GM23338 (cell line): ENCODE data around the gene ANKRD44. TPM values are rescaled to one million over a fixed set of nuclear protein-coding genes. Genes with fewer than 3 reads are reported as not detected.

Experiments
- ATAC-seq: fragments of 200-7000 bp; cut with Tn5 transposase; 3 replicates; pipeline ENCODE4 v1.9.1; 2020
- DNase-seq: peaks from one replicate; pipeline ENCODE4 v3.0.0-alpha.2; 2015; ENCODE audit warnings: low spot score
- H2AFZ ChIP-seq: fragments of 200-600 bp; sonication (generic); 2 replicates; pipeline ENCODE4 v1.8.0; 2016; ENCODE audit warnings: antibody characterized with exemption, mild to moderate bottlenecking, moderate library complexity
- H3F3A ChIP-seq: fragments of 200-600 bp; sonication (generic); replicated peaks from 2 replicates; pipeline ENCODE4 v1.8.0; 2017; ENCODE audit warnings: antibody characterized with exemption, mixed run types, low read depth
- H3K27ac ChIP-seq: fragments of 200-600 bp; sonication (generic); 2 replicates; pipeline ENCODE4 v1.6.1; 2016; ENCODE audit warnings: low read depth
- H3K27me3 ChIP-seq: fragments of 200-600 bp; sonication (generic); 2 replicates; pipeline ENCODE4 v1.8.0; 2016; ENCODE audit warnings: mild to moderate bottlenecking, mixed run types, moderate library complexity; ENCODE audit not compliant: insufficient read depth
- H3K36me3 ChIP-seq: fragments of 200-600 bp; sonication (generic); 2 replicates; pipeline ENCODE4 v1.8.0; 2016; ENCODE audit warnings: mild to moderate bottlenecking; ENCODE audit not compliant: insufficient read depth
- H3K4me1 ChIP-seq: fragments of 200-600 bp; sonication (generic); 2 replicates; pipeline ENCODE4 v1.8.0; 2016; ENCODE audit warnings: mild to moderate bottlenecking, moderate library complexity; ENCODE audit not compliant: insufficient read depth
- H3K4me2 ChIP-seq: fragments of 200-600 bp; sonication (generic); 2 replicates; pipeline ENCODE4 v1.7.1; 2017; ENCODE audit warnings: mixed run types
- H3K4me3 ChIP-seq: fragments of 200-600 bp; sonication (generic); 2 replicates; pipeline ENCODE4 v1.6.1; 2016; ENCODE audit warnings: mixed run types
- H3K79me2 ChIP-seq: fragments of 200-600 bp; sonication (generic); replicated peaks from 2 replicates; pipeline ENCODE4 v1.8.0; 2017; ENCODE audit warnings: mild to moderate bottlenecking; ENCODE audit not compliant: insufficient read depth
- H3K9me2 ChIP-seq: fragments of 200-600 bp; sonication (generic); 2 replicates; pipeline ENCODE4 v1.8.0; 2017; ENCODE audit not compliant: insufficient read depth
- H4K20me1 ChIP-seq: fragments of 200-600 bp; sonication (generic); replicated peaks from 2 replicates; pipeline ENCODE4 v1.8.0; 2017; ENCODE audit warnings: mild to moderate bottlenecking; ENCODE audit not compliant: insufficient read depth
- H3K27ac Mint-ChIP-seq: 2 replicates; pipeline ENCODE4 v1.8.0; 2020; ENCODE audit warnings: inconsistent platforms, mild to moderate bottlenecking, moderate library complexity, mixed read lengths
- H3K27me3 Mint-ChIP-seq: 3 replicates; pipeline ENCODE4 v1.8.0; 2022; ENCODE audit warnings: low read depth, mild to moderate bottlenecking, moderate library complexity, mixed read lengths, inconsistent platforms; ENCODE audit not compliant: insufficient read depth, poor library complexity
- H3K36me3 Mint-ChIP-seq: 3 replicates; pipeline ENCODE4 v1.8.0; 2021; ENCODE audit warnings: low read depth, mild to moderate bottlenecking, inconsistent platforms, moderate library complexity, mixed read lengths
- H3K4me1 Mint-ChIP-seq: 3 replicates; pipeline ENCODE4 v1.8.0; 2020; ENCODE audit warnings: mild to moderate bottlenecking, inconsistent platforms, mixed read lengths
- H3K4me3 Mint-ChIP-seq: 3 replicates; pipeline ENCODE4 v1.8.0; 2021; ENCODE audit warnings: moderate library complexity, mild to moderate bottlenecking, inconsistent platforms, mixed read lengths
- H3K9me3 Mint-ChIP-seq: 3 replicates; pipeline ENCODE4 v1.8.0; 2020; ENCODE audit warnings: moderate library complexity, mild to moderate bottlenecking, inconsistent platforms, mixed read lengths
- CREB1 ChIP-seq: fragments of 250-450 bp; sonication (Bioruptor Pico); IDR thresholded peaks from 2 replicates; pipeline ENCODE4 v1.5.0; 2020; ENCODE audit warnings: low read depth, mild to moderate bottlenecking, moderate library complexity
- EZH2phosphoT487 ChIP-seq: fragments of 200-600 bp; sonication (generic); IDR thresholded peaks from one replicate; pipeline ENCODE4 v1.8.1; 2018; ENCODE audit warnings: antibody characterized with exemption; ENCODE audit not compliant: unreplicated experiment
- NANOG ChIP-seq: IDR thresholded peaks from 2 replicates; pipeline ENCODE4 v1.6.1; 2016; ENCODE audit warnings: antibody characterized with exemption, borderline replicate concordance
- POLR2AphosphoS5 ChIP-seq: IDR thresholded peaks from 2 replicates; pipeline ENCODE4 v1.6.1; 2016; ENCODE audit warnings: antibody characterized with exemption, low read depth
- STAT1 ChIP-seq: IDR thresholded peaks from one replicate; pipeline ENCODE4 v1.6.1; 2016; ENCODE audit warnings: antibody characterized with exemption; ENCODE audit not compliant: unreplicated experiment
- ZNF114 ChIP-seq: fragments of 250-450 bp; sonication (Bioruptor Pico); IDR thresholded peaks from 2 replicates; pipeline ENCODE4 v1.5.0; 2020; ENCODE audit warnings: mild to moderate bottlenecking, moderate library complexity
- ZNF331 ChIP-seq: fragments of 250-450 bp; sonication (Bioruptor Pico); IDR thresholded peaks from 2 replicates; pipeline ENCODE4 v1.5.0; 2020; ENCODE audit warnings: low read depth, mild to moderate bottlenecking, moderate library complexity
- polyA plus RNA-seq: library from polyadenylated mRNA; unstranded; fragments of >200 nt; fragmentation: Nextera tagmentation; extraction: Ambion mirVana; gene quantifications from 2 replicates; pipeline ENCODE4 v1.2.1, GENCODE V29; 2016
- total RNA-seq: library from RNA; depleted of rRNA; stranded (reverse); fragments of >200 nt; shearing (Covaris generic); gene quantifications from 2 replicates; pipeline ENCODE4 v1.2.3, GENCODE V29; 2014
- TF ChIP-seq, protein P1 (sequence below), 2 experiments: fragments of 200-600 bp in 1 of 2; sonication (generic) in 1 of 2; conservative IDR thresholded peaks; 2 replicates each; pipeline versions ENCODE4 v1.5.1 to v1.6.1; 2016 to 2017; ENCODE audit warnings: antibody characterized with exemption in 2 of 2, low read depth in 2 of 2, mild to moderate bottlenecking in 2 of 2, moderate library complexity in 1 of 2
- TF ChIP-seq, protein P2 (sequence below): IDR thresholded peaks from one replicate; pipeline ENCODE4 v1.6.1; 2018; ENCODE audit warnings: antibody characterized with exemption; ENCODE audit not compliant: unreplicated experiment
- TF ChIP-seq, protein P3 (sequence below): fragments of 250-450 bp; sonication (Bioruptor Pico); IDR thresholded peaks from 2 replicates; pipeline ENCODE4 v1.5.0; 2020; ENCODE audit warnings: mild to moderate bottlenecking, moderate library complexity

Gene ANKRD44
- total and polyA plus RNA-seq, 2 experiments from 2014 or later, result 0.44 to 0.56 TPM

GRCh38 chr2:197071790-197072436, 238.7 kb downstream of the ANKRD44 start:
- Histone ChIP-seq H3K4me3 (no peak overlapping the region), H3K27me3 (no peaks in the 10 kb centered on the region), H3K4me2 (no peak overlapping the region), H2AFZ (no peak overlapping the region), H3K4me1 (no peaks in the 10 kb centered on the region), H3K9me2 (no peaks in the 10 kb centered on the region), H3K79me2 (no peaks in the 10 kb centered on the region), H3K36me3 (no peaks in the 10 kb centered on the region), H3F3A (no peaks in the 10 kb centered on the region), H3K27ac (no peak overlapping the region), H4K20me1 (no peaks in the 10 kb centered on the region)
- Mint-ChIP-seq H3K27me3 (no peaks in the 10 kb centered on the region), H3K9me3 (peaks cover 3% of the 10 kb centered on the region; the same call in 1 of the 3 replicates), H3K27ac (no peak overlapping the region), H3K36me3 (no peaks in the 10 kb centered on the region), H3K4me3 (no peak overlapping the region), H3K4me1 (no peaks in the 10 kb centered on the region)
- TF ChIP-seq STAT1 (no peak), NANOG (no peak), POLR2AphosphoS5 (no peak), ZNF114 (no peak), CREB1 (CRISPR knock-in tag) (no peak), EZH2phosphoT487 (no peak)
- TF ChIP-seq, protein P1, sequence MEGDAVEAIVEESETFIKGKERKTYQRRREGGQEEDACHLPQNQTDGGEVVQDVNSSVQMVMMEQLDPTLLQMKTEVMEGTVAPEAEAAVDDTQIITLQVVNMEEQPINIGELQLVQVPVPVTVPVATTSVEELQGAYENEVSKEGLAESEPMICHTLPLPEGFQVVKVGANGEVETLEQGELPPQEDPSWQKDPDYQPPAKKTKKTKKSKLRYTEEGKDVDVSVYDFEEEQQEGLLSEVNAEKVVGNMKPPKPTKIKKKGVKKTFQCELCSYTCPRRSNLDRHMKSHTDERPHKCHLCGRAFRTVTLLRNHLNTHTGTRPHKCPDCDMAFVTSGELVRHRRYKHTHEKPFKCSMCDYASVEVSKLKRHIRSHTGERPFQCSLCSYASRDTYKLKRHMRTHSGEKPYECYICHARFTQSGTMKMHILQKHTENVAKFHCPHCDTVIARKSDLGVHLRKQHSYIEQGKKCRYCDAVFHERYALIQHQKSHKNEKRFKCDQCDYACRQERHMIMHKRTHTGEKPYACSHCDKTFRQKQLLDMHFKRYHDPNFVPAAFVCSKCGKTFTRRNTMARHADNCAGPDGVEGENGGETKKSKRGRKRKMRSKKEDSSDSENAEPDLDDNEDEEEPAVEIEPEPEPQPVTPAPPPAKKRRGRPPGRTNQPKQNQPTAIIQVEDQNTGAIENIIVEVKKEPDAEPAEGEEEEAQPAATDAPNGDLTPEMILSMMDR (conservative IDR thresholded peaks at IDR 0.05; ENCODE audit: low read depth in 2 of 2), result no peak
- DNase-seq (no peak), ATAC-seq (no peak)

DNA sequence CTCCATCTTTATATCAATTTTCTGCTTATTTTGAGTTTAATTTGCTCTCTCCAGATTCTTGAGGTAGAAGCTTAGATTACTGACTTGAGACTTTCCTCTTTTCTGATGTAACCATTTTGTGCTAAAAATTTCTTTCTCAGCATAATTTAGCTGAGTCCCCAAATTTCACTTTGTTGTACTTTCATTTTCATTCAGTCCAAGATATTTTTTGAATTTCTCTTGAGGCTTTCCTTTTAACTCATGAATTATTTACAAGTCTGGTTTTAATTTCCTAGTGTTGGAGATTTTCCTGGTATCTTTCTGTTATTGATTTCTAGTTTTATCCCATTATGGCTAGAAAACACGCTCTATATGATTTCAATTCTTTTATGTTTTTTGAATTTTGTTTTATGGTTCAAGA, 239.4 kb downstream of the ANKRD44 start:
- H3K79me2 ChIP-seq, result no peaks in the 10 kb centered on the region
- no peak overlapping the region for H3K4me2 ChIP-seq
- no peaks in the 10 kb centered on the region for H3K4me1 ChIP-seq
- Mint-ChIP-seq H3K9me3 (peaks cover 3% of the 10 kb centered on the region; the same call in 2 of the 3 replicates), H3K27ac (no peak overlapping the region), H3K27me3 (no peaks in the 10 kb centered on the region), H3K4me1 (no peaks in the 10 kb centered on the region), H3K36me3 (no peaks in the 10 kb centered on the region), H3K4me3 (no peak overlapping the region)
- DNase-seq (no peak), ATAC-seq (no peak)
- H3K27ac ChIP-seq, result no peak overlapping the region
- no peak overlapping the region for H2AFZ ChIP-seq
- H3K27me3 ChIP-seq, result no peaks in the 10 kb centered on the region
- no peaks in the 10 kb centered on the region for H3K9me2 ChIP-seq
- H3K4me3 ChIP-seq, result no peak overlapping the region
- no peaks in the 10 kb centered on the region for H3F3A ChIP-seq
- no peaks in the 10 kb centered on the region for H3K36me3 ChIP-seq
- no peaks in the 10 kb centered on the region for H4K20me1 ChIP-seq
- TF ChIP-seq STAT1, result no peak
- TF ChIP-seq EZH2phosphoT487, result no peak
- TF ChIP-seq, protein P2, sequence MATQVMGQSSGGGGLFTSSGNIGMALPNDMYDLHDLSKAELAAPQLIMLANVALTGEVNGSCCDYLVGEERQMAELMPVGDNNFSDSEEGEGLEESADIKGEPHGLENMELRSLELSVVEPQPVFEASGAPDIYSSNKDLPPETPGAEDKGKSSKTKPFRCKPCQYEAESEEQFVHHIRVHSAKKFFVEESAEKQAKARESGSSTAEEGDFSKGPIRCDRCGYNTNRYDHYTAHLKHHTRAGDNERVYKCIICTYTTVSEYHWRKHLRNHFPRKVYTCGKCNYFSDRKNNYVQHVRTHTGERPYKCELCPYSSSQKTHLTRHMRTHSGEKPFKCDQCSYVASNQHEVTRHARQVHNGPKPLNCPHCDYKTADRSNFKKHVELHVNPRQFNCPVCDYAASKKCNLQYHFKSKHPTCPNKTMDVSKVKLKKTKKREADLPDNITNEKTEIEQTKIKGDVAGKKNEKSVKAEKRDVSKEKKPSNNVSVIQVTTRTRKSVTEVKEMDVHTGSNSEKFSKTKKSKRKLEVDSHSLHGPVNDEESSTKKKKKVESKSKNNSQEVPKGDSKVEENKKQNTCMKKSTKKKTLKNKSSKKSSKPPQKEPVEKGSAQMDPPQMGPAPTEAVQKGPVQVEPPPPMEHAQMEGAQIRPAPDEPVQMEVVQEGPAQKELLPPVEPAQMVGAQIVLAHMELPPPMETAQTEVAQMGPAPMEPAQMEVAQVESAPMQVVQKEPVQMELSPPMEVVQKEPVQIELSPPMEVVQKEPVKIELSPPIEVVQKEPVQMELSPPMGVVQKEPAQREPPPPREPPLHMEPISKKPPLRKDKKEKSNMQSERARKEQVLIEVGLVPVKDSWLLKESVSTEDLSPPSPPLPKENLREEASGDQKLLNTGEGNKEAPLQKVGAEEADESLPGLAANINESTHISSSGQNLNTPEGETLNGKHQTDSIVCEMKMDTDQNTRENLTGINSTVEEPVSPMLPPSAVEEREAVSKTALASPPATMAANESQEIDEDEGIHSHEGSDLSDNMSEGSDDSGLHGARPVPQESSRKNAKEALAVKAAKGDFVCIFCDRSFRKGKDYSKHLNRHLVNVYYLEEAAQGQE, result no peak
- TF ChIP-seq, protein P3, sequence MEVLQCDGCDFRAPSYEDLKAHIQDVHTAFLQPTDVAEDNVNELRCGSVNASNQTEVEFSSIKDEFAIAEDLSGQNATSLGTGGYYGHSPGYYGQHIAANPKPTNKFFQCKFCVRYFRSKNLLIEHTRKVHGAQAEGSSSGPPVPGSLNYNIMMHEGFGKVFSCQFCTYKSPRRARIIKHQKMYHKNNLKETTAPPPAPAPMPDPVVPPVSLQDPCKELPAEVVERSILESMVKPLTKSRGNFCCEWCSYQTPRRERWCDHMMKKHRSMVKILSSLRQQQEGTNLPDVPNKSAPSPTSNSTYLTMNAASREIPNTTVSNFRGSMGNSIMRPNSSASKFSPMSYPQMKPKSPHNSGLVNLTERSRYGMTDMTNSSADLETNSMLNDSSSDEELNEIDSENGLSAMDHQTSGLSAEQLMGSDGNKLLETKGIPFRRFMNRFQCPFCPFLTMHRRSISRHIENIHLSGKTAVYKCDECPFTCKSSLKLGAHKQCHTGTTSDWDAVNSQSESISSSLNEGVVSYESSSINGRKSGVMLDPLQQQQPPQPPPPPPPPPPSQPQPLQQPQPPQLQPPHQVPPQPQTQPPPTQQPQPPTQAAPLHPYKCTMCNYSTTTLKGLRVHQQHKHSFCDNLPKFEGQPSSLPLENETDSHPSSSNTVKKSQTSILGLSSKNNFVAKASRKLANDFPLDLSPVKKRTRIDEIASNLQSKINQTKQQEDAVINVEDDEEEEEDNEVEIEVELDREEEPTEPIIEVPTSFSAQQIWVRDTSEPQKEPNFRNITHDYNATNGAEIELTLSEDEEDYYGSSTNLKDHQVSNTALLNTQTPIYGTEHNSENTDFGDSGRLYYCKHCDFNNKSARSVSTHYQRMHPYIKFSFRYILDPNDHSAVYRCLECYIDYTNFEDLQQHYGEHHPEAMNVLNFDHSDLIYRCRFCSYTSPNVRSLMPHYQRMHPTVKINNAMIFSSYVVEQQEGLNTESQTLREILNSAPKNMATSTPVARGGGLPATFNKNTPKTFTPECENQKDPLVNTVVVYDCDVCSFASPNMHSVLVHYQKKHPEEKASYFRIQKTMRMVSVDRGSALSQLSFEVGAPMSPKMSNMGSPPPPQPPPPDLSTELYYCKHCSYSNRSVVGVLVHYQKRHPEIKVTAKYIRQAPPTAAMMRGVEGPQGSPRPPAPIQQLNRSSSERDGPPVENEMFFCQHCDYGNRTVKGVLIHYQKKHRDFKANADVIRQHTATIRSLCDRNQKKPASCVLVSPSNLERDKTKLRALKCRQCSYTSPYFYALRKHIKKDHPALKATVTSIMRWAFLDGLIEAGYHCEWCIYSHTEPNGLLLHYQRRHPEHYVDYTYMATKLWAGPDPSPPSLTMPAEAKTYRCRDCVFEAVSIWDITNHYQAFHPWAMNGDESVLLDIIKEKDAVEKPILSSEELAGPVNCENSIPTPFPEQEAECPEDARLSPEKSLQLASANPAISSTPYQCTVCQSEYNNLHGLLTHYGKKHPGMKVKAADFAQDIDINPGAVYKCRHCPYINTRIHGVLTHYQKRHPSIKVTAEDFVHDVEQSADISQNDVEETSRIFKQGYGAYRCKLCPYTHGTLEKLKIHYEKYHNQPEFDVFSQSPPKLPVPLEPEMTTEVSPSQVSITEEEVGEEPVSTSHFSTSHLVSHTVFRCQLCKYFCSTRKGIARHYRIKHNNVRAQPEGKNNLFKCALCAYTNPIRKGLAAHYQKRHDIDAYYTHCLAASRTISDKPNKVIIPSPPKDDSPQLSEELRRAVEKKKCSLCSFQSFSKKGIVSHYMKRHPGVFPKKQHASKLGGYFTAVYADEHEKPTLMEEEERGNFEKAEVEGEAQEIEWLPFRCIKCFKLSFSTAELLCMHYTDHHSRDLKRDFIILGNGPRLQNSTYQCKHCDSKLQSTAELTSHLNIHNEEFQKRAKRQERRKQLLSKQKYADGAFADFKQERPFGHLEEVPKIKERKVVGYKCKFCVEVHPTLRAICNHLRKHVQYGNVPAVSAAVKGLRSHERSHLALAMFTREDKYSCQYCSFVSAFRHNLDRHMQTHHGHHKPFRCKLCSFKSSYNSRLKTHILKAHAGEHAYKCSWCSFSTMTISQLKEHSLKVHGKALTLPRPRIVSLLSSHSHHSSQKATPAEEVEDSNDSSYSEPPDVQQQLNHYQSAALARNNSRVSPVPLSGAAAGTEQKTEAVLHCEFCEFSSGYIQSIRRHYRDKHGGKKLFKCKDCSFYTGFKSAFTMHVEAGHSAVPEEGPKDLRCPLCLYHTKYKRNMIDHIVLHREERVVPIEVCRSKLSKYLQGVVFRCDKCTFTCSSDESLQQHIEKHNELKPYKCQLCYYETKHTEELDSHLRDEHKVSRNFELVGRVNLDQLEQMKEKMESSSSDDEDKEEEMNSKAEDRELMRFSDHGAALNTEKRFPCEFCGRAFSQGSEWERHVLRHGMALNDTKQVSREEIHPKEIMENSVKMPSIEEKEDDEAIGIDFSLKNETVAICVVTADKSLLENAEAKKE (CRISPR knock-in tag), result no peak
- no peak for TF ChIP-seq ZNF331
- TF ChIP-seq NANOG, result no peak
